Kidney (tissue), 14 donors: ENCODE measurements around the gene SLC1A5. TPM values are rescaled to one million over a fixed set of nuclear protein-coding genes. Genes with fewer than 3 reads are reported as not detected.

Experiments
- DNase-seq, 5 donors: peaks; one replicate each; pipeline ENCODE4 v3.0.0-alpha.2; 2013 to 2020
- FAIRE-seq: peaks from 2 replicates; lab custom pipeline; 2012; peaks lifted over from hg19 to GRCh38; lab: Jason Lieb, UNC
- H3K27ac ChIP-seq, 2 donors: one replicate each; pipeline ENCODE4 v1.7.0; 2013; ENCODE audit warnings: low read depth in 2 of 2, low read length in 2 of 2, inconsistent platforms in 1 of 2
- H3K27me3 ChIP-seq: one replicate; pipeline ENCODE4 v1.7.1; 2013; ENCODE audit warnings: low read length, inconsistent platforms; ENCODE audit not compliant: control insufficient read depth, insufficient read depth
- H3K36me3 ChIP-seq, 3 donors: one replicate each; pipeline versions ENCODE4 v1.7.0 to v1.7.1; 2013; ENCODE audit warnings: low read length in 3 of 3, control low read depth in 1 of 3, inconsistent platforms in 1 of 3; ENCODE audit not compliant: insufficient read depth in 3 of 3, control insufficient read depth in 2 of 3
- H3K4me1 ChIP-seq, 3 donors: one replicate each; pipeline versions ENCODE4 v1.7.0 to v1.7.1; 2013; ENCODE audit warnings: low read length in 3 of 3, inconsistent platforms in 1 of 3, low read depth in 1 of 3; ENCODE audit not compliant: control insufficient read depth in 2 of 3, insufficient read depth in 2 of 3
- H3K4me3 ChIP-seq, 3 donors: one replicate each; pipeline versions ENCODE4 v1.7.0 to v1.8.1; 2013; ENCODE audit warnings: low read length in 3 of 3, control low read depth in 1 of 3, inconsistent platforms in 1 of 3
- H3K9ac ChIP-seq, 3 donors: one replicate each; pipeline versions ENCODE4 v1.7.0 to v1.7.1; 2013; ENCODE audit warnings: low read length in 3 of 3, control low read depth in 1 of 3, inconsistent platforms in 1 of 3
- H3K9me3 ChIP-seq, 3 donors: one replicate each; pipeline versions ENCODE4 v1.7.0 to v1.7.1; 2013; ENCODE audit warnings: low read length in 3 of 3, control low read depth in 1 of 3, inconsistent platforms in 1 of 3; ENCODE audit not compliant: control insufficient read depth in 2 of 3, insufficient read depth in 1 of 3
- intact Hi-C: fragments of 100-400 bp; cut with DNase I; formaldehyde crosslinking; loops from one replicate; pipeline ENCODE4 v1.11.1; 2022
- polyA plus RNA-seq: library from polyadenylated mRNA; stranded (reverse); fragments of 350-450 nt; fragmentation: Illumina TruSeq; extraction: RNeasy Lipid Tissue Mini Kit (QIAGEN cat#74804); gene quantifications from one replicate; pipeline ENCODE4 v1.2.3, GENCODE V29; 2014; ENCODE audit warnings: low read depth, low replicate concordance; ENCODE audit not compliant: insufficient read depth
- total RNA-seq: library from RNA; stranded (reverse); fragmentation: NEBNext Ultra II Directional; extraction: Animal tissue kit (Norgen Biotek cat#: 25700); gene quantifications from one replicate; pipeline ENCODE4 v1.2.1, GENCODE V29; 2021
- TF ChIP-seq, protein P1 (sequence below): IDR thresholded peaks from 3 replicates; pipeline ENCODE4 v1.5.1; 2012; ENCODE audit warnings: mild to moderate bottlenecking, moderate library complexity, borderline replicate concordance; ENCODE audit not compliant: insufficient read depth; ENCODE audit errors: extremely low read depth
- donor health status: control.
- donor health status: control.
- donor health status: control.
- donor health status: control.
- donor health status: control.
- donor health status: DM: yes; HTN: yes; CAD: no.
- donor health status: Normal renal cell carcinoma (clear cell type).

SLC1A5 gene
- total and polyA plus RNA-seq, 2 donors from 2014 or later = 42.1 to 93.9 TPM

DNA sequence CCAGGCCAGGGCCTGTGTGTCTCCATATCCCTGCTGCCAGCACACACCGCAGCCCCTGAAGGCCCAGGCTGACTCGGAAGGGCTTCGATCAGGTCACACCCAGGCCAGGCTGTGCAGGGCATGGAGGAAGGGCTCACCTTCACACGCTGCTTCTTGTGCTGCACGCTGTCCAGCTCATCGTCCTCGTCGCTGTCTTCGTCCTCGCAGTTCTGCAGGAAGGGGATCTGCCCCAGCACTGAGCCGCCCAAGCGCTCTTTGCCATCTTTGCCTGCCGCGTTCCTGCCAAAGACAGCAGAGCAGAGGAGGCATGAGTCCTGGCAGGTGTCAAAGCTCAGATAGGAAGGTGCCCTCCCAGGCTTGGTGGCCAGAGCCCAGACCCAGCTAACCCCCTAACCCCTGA is 57.8 kb downstream of the SLC1A5 start:
- Histone ChIP-seq H3K4me3 (no peak overlapping the region), H3K36me3 (peaks cover 0 to 50% (median 36%) of the 10 kb centered on the region in 3 donors), H3K27me3 (no peaks in the 10 kb centered on the region), H3K27ac (no peak overlapping the region), H3K4me1 (peaks cover 0 to 10% (median 0%) of the 10 kb centered on the region in 3 donors), H3K9me3 (no peaks in the 10 kb centered on the region), H3K9ac (no peak overlapping the region)
- no peak for FAIRE-seq
- no peak for DNase-seq
- TF ChIP-seq, protein P1, sequence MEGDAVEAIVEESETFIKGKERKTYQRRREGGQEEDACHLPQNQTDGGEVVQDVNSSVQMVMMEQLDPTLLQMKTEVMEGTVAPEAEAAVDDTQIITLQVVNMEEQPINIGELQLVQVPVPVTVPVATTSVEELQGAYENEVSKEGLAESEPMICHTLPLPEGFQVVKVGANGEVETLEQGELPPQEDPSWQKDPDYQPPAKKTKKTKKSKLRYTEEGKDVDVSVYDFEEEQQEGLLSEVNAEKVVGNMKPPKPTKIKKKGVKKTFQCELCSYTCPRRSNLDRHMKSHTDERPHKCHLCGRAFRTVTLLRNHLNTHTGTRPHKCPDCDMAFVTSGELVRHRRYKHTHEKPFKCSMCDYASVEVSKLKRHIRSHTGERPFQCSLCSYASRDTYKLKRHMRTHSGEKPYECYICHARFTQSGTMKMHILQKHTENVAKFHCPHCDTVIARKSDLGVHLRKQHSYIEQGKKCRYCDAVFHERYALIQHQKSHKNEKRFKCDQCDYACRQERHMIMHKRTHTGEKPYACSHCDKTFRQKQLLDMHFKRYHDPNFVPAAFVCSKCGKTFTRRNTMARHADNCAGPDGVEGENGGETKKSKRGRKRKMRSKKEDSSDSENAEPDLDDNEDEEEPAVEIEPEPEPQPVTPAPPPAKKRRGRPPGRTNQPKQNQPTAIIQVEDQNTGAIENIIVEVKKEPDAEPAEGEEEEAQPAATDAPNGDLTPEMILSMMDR = no peak
- intact Hi-C loops = no loop called here

DNA sequence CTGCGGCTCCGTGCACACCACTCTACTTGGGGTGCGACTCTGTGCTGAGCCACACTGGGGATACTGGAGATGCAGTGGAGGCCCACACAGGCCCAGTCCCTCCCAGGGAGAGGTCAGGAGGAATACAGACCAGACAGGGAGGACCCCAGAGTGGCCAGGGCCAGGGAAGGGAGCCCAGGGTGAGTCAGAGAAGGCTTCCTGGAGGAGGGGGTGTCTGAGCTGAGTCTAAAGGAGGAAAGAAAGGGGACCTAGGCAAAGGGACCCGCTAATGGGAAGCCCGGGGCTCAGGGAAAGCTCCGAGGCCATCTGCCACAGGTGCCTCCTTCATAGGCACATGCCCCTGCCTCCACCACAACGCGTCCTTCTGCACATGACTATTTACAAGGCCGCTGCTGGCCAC is 58.2 kb downstream of the SLC1A5 start:
- H3K27me3 ChIP-seq = no peaks in the 10 kb centered on the region
- H3K27ac ChIP-seq = no peak overlapping the region
- H3K9ac ChIP-seq = no peak overlapping the region
- peaks cover 0 to 52% (median 36%) of the 10 kb centered on the region in 3 donors for H3K36me3 ChIP-seq
- peaks cover 0 to 10% (median 0%) of the 10 kb centered on the region in 3 donors for H3K4me1 ChIP-seq
- no peaks in the 10 kb centered on the region for H3K9me3 ChIP-seq
- no peak for FAIRE-seq
- TF ChIP-seq, protein P1 = no peak
- H3K4me3 ChIP-seq = no peak overlapping the region
- intact Hi-C loops = no loop called here
- no peak for DNase-seq

DNA sequence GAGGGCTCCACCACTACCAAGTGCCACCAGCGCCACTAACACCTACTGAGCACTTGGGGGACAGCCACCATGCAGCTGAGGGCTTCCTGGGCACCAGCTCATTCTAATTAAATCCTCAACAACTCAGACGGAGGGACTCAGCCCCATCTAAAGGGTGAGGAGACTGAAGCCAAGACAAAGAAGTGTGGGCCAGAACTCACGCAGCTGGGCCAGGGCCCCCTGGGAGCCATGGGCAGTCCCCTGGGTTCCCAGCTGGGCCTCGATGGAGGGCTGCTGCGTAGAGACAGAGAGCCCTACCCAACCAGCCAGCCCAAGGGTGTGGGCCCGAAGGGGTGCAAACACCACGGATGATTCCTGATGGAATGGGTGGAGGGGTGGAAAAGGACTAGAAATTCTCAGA is 58.7 kb downstream of the SLC1A5 start:
- no peaks in the 10 kb centered on the region for H3K27me3 ChIP-seq
- peaks cover 0 to 57% (median 36%) of the 10 kb centered on the region in 3 donors for H3K36me3 ChIP-seq
- no peak overlapping the region for H3K27ac ChIP-seq
- H3K4me3 ChIP-seq = no peak overlapping the region
- no peak overlapping the region for H3K9ac ChIP-seq
- no peak for FAIRE-seq
- TF ChIP-seq, protein P1 = no peak
- intact Hi-C loops = no loop called here
- peaks cover 0 to 10% (median 0%) of the 10 kb centered on the region in 3 donors for H3K4me1 ChIP-seq
- no peaks in the 10 kb centered on the region for H3K9me3 ChIP-seq
- DNase-seq = no peak
